KG1 (cell line): Measurements from ENCODE around the gene CTTN.
"Not testable (repeated sequence)": the region's sequence is repeated elsewhere in the genome, so short reads cannot be mapped to it uniquely, and the experiment has no call there.

Source experiments
- DNase-seq: peaks from one replicate; lab custom pipeline; 2025; lab: John Stamatoyannopoulos, UW

Gene CTTN

GRCh38 chr11:70381872-70382861, 16.2 kb upstream of the CTTN start:
- no peak for DNase-seq

GRCh38 chr11:70383664-70384565, 14.4 kb upstream of the CTTN start:
- DNase-seq = no peak

- no peak for DNase-seq
These were observed 13.7 kb upstream of the CTTN start for GRCh38 chr11:70384566-70385152.

- no peak for DNase-seq
These were observed 10.8 kb upstream of the CTTN start for GRCh38 chr11:70387564-70387963.

- DNase-seq = no peak
These were observed 9.1 kb upstream of the CTTN start for GRCh38 chr11:70389201-70389600.

- not testable (repeated sequence) for DNase-seq
These were observed 7.4 kb upstream of the CTTN start for GRCh38 chr11:70390882-70391281.

GRCh38 chr11:70394211-70394950, 3.9 kb upstream of the CTTN start:
- no peak for DNase-seq

- DNase-seq = peak; percentile 69
These were observed 870 bp upstream of the CTTN start for GRCh38 chr11:70397336-70397982.

- no peak for DNase-seq
These were observed 728 bp downstream of the CTTN start for GRCh38 chr11:70398834-70399680.

- no peak for DNase-seq
These were observed 1.4 kb downstream of the CTTN start for GRCh38 chr11:70399681-70400112.

- no peak for DNase-seq
These were observed 2.3 kb downstream of the CTTN start for GRCh38 chr11:70400643-70401042.

- no peak for DNase-seq
These were observed 3.7 kb downstream of the CTTN start for GRCh38 chr11:70402016-70402415.

- no peak for DNase-seq
These were observed 4.4 kb downstream of the CTTN start for GRCh38 chr11:70402685-70403084.

- DNase-seq = no peak
These were observed 5.9 kb downstream of the CTTN start for GRCh38 chr11:70404244-70404643.

GRCh38 chr11:70405679-70406395, 7.5 kb downstream of the CTTN start:
- DNase-seq = no peak

- DNase-seq = no peak
These were observed 8.8 kb downstream of the CTTN start for GRCh38 chr11:70407121-70407520.

- DNase-seq = no peak
These were observed 9.5 kb downstream of the CTTN start for GRCh38 chr11:70407814-70408213.

GRCh38 chr11:70408326-70408725, 10.0 kb downstream of the CTTN start:
- not testable (repeated sequence) for DNase-seq

- DNase-seq = no peak
These were observed 11.1 kb downstream of the CTTN start for GRCh38 chr11:70409437-70409836.
